AG09309 (cell line): Measurements from ENCODE around the gene SLC35A5.

Experiments used
- DNase-seq: peaks from one replicate; pipeline ENCODE4 v3.0.0-alpha.2; 2010; ENCODE audit warnings: low read depth
- H3K4me3 ChIP-seq: 2 replicates; pipeline ENCODE4 v1.5.1; 2011; ENCODE audit warnings: mild to moderate bottlenecking, low read depth, low read length, moderate library complexity; ENCODE audit not compliant: control insufficient read depth
- TF ChIP-seq, protein P1 (sequence below): IDR thresholded peaks from 2 replicates; pipeline ENCODE4 v1.5.1; 2011; ENCODE audit warnings: mild to moderate bottlenecking, low read depth, low read length, inconsistent platforms; ENCODE audit not compliant: insufficient read depth, control insufficient read depth; ENCODE audit errors: missing control alignments

SLC35A5 gene

DNA sequence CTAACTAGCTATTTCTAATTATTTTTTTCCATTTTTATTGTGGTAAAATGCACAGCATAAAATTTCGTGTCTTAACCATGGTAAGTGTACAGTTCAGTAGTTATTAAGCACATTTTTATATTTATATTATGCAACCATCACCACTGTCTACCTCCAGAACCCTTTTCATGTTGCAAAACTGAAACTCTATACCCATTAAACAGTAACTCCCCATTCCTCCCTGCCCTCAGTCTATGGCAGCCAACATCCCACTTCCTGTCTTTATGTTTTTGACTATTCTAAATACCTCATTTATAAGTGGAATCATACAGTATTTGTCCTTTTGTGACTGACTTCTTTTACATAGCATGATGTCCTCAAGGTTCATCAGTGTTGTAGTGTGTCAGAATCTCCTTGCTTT is 25.5 kb downstream of the SLC35A5 start:
- no peak overlapping the region for H3K4me3 ChIP-seq
- TF ChIP-seq, protein P1, sequence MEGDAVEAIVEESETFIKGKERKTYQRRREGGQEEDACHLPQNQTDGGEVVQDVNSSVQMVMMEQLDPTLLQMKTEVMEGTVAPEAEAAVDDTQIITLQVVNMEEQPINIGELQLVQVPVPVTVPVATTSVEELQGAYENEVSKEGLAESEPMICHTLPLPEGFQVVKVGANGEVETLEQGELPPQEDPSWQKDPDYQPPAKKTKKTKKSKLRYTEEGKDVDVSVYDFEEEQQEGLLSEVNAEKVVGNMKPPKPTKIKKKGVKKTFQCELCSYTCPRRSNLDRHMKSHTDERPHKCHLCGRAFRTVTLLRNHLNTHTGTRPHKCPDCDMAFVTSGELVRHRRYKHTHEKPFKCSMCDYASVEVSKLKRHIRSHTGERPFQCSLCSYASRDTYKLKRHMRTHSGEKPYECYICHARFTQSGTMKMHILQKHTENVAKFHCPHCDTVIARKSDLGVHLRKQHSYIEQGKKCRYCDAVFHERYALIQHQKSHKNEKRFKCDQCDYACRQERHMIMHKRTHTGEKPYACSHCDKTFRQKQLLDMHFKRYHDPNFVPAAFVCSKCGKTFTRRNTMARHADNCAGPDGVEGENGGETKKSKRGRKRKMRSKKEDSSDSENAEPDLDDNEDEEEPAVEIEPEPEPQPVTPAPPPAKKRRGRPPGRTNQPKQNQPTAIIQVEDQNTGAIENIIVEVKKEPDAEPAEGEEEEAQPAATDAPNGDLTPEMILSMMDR: no peak
- no peak for DNase-seq

DNA sequence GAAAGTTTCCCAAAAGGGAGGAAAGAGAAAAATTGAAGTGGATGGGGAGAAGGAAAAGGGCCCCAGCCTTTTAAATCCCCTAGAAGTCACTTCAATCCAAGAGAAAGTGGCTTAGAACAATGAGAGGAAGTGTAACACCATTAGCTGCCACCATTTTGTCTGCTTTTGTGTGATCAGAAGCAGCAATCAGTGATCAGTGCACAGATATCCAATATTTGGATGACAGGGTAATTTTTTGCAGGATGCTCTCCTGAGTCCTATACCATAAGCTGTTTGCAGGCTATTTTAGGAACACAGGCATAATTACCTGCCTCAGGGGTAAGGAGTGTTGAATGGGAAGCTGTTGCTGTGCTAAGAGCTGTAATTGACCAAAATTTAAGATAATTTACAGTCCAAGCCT is 31.4 kb downstream of the SLC35A5 start:
- DNase-seq: no peak
- TF ChIP-seq, protein P1: no peak
- H3K4me3 ChIP-seq: no peak overlapping the region

DNA sequence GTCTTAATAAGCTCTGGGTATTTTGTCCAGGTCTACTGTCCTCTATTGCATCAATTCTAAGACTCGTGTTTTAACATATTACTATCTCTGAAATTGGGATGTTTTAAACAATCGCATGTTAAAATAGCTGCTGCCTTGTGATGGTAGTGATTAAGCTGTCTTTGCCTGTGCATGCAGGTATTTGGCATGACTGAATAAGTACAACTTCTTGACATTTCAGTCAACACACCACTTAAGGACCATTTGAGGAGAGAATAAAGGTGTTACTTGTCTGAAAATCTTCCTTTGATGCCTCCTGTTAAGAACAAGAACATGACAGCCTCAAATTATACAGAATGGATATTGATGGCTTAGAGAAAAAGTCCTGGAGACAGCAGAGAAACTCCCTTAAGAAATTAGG is 33.0 kb downstream of the SLC35A5 start:
- TF ChIP-seq, protein P1: no peak
- no peak overlapping the region for H3K4me3 ChIP-seq
- no peak for DNase-seq

DNA sequence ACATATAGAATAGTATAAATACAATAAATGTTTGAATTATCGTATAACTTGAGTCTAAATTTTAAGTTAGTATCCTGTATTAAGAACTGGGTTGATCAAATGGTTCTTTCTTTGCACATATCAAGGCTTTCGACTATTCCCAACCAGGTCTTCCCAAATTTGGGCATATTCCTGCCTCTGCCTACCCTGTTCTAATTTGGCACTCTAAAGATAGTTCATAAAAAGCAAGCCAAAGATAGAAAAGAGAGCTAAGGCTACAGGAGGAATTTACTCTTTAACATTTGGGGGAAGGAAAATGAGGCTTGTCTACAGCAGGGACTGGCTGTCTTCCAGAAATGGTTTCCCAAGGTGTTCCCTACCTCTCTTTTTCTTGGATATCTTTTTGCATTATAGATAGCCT is 36.1 kb downstream of the SLC35A5 start:
- DNase-seq: no peak

DNA sequence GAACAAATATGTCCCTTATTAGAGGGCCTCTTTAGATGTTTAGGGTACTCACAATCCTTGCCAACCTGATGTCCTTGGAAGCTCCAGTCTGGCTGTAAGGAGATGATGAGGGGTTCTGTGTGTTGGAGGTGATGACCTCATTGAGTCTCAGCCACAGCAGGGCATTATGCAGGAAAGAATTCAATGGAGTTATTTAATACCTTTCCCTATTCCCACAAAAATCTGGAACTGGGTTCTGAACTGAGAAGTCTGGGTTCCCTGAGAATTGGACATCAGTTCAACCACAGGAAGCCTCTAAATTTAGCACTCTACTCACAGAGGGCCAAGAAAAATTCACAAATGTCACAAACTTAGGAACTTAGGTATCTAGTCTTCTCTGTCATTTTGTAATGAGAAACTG is 36.9 kb downstream of the SLC35A5 start:
- DNase-seq: no peak
- TF ChIP-seq, protein P1: no peak
- no peak overlapping the region for H3K4me3 ChIP-seq

More for the DNA sequence above, 36.1 kb downstream of the SLC35A5 start:
- no peak overlapping the region for H3K4me3 ChIP-seq
- TF ChIP-seq, protein P1: no peak

DNA sequence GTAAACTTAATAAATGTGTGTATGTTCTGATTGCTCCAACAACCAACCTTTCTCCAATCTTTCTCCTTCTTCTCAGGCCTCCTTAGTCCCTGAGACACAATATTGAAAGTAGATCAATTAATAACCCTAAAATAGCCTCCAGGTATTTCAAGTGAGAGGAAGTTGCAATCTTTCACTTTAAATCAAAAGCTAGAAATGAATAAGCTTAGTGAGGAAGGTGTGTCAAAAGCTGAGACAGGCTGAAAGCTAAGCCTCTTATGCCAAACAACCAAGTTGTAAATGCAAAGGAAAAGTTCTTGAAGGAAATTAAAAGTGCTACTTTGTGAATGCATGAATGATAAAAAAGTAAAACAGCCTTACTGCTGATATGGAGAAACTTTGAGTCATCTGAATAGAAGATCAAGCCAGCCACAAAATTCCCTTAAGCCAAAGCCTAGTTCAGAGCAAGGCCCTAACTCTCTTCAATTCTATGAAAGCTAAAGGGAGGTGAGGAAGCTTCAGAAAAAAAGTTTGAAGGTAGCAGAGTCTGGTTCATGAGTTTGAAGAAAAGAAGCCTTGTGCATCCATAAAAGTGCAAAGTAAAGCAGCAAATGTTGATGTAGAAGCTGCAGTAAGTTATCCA is 40.5 kb downstream of the SLC35A5 start:
- H3K4me3 ChIP-seq: no peak overlapping the region
- TF ChIP-seq, protein P1: no peak
- DNase-seq: no peak
